Measurements from ENCODE around the gene RNASET2. TPM values are rescaled to one million over a fixed set of nuclear protein-coding genes. Genes with fewer than 3 reads are reported as not detected.
"Not testable (repeated sequence)": the region's sequence is repeated elsewhere in the genome, so short reads cannot be mapped to it uniquely, and the experiment has no call there.

RNASET2 gene
- total RNA-seq, 1 donor from 2014 or later: 146 TPM

DNA sequence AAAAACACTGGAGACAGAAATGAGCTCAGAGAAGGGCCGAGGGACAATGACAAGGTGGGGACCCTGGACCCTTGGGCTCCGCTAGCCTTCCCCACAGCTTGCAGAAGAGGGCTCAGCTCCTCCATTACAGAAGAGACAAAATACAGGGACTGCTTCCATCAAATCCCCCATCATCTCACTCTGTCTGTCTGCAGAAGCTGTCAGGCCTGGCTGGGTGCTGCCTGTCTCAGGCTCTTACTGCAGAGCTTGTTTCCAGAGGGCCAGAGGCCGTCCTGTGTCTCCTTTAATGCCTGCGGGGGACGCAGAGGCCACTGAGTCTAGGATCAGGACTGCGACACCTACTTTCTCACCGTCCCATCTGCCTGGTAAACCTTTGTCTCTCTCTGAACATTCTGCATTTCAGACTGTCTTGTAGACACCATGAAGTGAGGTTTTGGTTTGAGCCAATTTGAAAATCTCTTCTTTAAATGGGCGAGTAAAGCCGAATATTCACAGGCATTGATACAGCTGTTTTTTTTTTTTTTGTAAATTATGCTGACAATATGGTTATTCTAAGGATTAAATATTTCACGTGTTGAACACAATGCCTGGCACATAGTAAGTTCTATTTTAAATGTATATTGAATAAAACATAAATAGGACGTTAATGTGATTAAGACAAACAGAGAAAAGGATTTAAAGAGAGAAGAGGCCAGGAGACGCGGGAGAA is 28.3 kb downstream of the RNASET2 start:
- no peak for DNase-seq (ENCODE audit: low spot score)

DNA sequence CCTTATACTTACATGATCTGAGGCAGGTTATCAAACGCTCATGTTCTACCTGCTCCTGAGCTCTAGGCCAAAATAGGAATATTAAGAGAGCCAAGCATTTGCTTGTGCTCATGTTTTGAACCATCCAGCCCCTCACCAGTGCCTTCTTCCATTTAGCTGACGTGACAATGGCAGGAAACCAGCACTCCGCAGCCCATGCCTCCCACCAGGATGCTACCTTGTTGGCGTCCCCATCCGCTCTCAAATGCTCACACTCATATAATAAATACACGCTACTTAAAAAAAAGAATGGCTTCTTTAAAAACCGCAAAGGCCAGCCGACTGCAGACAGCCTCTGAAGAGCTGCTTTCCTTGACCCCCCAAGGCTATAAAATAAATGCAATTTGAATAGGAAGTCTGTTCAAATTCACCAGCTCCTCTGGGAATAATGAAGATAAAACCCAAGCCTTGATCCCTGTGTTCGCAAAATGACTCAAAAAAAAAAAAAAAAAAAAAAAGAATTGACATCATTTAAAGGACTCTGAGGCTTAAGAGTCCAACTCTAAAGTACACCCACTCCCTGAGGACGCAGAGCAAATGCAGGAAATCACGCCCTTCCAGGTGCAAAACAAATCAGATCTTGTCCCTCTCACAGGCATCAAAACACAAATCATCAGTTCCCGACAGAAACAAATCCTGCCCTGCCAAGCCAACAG is 29.0 kb downstream of the RNASET2 start:
- DNase-seq (ENCODE audit: low spot score): no peak

DNA sequence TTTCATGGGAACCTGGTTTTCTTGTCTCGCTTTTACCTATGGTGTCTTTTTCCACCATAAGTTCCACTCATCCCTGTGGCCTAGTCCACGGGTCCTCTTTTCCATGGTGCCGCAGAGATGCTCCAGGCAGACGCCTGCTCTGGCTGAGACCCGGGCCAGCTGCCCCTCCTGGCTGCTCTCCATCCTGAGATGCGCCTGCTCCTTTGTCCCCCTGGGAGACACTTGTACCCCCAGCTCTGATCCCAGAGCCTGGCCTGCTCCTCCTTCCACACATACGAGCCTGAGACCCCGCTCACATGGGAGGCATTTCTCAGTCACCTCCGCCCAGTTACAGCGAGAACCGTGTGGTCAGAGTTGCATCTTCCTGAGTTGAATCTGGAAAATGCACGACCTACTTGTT is 29.6 kb downstream of the RNASET2 start:
- no peak for DNase-seq (ENCODE audit: low spot score)

DNA sequence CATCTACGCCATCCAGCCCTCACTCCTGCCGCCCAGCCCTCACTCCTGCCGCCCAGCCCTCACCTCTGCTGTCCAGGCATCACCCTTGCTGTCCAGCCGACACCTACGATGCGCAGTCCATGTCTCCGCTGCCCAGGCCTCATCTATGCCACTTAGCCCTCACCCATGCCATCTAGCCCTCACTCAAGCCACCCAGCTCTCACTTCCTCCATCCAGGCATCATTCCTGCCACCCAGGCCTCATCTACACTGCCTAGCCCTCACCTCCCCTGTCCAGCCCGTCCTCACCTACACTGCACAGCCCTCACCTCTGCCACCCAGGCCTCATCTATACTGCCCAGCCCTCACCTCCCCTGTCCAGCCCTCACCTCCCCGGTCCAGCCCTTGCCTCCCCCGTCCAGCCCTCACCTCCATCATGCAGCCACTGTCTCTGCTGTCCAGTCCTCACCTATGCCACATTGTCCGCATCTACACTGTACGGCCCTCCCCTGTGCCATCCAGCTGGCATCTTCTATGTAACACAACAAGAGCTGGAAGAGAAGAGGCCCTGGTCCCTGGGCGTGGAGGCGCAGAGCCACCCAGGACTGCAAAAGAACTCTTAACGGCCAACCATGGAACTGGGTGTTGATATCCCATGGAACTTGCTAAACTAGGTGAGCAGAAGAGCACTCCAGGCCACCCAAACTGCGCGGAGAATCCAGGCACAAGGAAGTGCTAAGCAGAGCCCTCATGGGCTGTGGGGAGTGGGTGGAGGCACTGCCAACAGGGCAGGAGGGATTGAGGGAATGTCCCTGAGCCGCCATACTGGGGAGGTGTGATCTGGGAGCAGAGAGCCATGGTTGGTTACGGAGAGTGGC is 31.0 kb downstream of the RNASET2 start:
- DNase-seq (ENCODE audit: low spot score): no peak

DNA sequence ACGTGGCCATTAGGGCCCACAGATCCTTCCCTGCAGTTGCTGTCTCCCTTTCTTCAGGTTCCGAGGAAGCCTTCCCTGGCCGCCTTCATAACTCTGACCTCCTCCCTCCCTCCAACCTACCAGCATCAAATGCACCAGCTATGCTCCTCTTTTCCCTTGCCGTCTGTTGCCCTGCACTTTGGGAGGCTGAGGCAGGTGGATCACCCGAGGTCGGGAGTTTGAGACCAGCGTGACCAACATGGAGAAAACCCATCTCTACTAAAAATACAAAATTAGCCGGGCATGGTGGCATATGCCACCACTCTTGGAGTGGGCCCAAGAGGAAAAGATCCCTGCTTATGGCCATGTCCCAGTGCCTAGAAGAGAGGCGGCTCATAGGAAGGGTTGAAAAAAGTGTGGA is 31.8 kb downstream of the RNASET2 start:
- no peak for DNase-seq (ENCODE audit: low spot score)

DNA sequence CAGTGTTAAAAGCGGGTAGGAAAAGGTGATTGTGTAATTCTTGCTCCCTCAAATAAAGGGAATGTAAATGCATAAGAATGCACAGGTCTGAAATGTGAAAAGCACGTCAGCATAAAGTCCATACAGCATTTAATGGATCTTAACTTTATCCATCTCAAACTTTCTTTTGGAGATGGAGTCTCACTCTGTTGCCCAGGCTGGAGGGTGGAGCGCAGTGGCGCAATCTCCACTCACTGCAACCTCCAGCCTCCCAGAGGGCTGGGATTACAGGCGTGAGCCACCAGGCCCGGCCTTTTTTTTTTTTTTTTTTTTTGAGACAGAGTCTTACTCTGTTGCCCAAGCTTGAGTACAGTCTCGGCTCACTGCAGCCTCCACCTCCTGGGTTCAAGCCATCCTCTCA is 33.4 kb downstream of the RNASET2 start:
- no peak for DNase-seq (ENCODE audit: low spot score)

DNA sequence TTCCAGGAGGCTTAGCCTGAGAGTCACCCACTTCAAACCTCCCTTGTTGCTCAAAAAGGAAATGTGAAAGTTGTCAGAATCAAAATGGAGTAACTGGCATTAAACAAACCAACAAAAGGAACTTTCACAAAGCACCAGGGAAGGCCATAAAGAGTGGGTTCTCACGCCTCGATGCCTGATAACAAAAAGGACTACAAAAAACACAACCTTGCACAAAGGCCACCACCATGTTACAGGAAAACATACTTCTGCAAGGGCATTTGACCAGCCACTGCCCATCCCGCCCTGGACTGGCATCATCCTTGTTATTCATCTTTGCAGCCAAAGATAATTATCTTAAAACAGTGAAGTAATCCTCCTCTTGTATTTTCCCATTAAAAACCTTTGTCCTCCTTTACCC is 34.8 kb downstream of the RNASET2 start:
- DNase-seq (ENCODE audit: low spot score): no peak

DNA sequence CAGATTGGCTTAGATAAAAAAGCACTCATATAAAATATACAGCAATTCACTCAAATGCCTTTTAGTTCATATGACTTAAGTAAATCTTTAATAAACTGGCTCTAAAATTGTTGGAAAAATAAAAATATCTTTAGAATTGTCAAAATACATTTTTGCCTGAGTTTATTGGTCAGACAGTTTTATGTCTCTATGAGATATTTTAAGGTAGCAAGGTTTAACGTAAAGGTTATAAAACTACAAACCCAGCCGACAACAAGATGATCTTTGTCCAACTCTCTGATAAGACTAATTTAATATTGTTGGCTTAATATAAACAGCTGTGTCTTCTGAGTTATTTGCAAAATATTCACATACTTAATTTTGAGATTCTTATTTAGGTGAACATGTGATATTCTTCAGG is 39.5 kb downstream of the RNASET2 start:
- no peak for DNase-seq (ENCODE audit: low spot score)

DNA sequence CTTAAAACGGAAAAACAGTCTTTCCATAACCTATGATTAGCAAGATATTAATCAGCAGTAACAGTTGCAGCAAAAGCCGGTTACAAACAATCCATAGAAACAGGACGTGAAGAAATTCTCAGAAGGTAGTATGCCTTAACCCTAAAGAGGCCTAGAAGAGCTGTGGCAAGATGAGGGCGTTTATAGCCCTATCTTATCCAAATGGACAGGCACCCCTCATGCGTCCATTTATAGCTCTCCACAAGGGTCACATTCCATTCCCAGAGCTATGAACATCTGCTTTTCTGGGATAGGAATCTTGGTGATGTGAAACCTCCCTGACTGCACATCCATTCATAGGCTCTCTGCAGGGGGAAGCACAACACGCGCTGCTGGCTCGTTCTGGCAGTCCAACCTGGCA is 40.9 kb downstream of the RNASET2 start:
- DNase-seq (ENCODE audit: low spot score): not testable (repeated sequence)

DNA sequence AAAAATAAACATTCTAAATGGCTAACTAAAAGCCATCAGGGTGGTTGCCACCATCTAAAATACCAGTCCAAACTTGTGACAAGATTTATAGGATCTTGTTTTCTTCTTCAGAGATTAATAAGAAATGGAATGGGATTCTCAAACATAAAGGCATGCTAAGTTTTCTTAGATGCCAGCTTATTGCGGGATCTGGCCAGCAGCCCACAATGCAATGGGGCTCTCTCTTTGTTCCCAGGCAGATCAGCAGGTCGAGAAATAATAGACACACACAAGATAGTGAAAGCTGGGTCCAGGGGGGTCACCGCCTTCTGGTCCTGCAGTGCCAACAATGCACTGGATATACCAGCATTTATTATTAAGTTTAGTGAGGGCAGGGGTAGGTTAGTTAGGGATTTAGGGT is 41.4 kb downstream of the RNASET2 start:
- not testable (repeated sequence) for DNase-seq (ENCODE audit: low spot score)

DNA sequence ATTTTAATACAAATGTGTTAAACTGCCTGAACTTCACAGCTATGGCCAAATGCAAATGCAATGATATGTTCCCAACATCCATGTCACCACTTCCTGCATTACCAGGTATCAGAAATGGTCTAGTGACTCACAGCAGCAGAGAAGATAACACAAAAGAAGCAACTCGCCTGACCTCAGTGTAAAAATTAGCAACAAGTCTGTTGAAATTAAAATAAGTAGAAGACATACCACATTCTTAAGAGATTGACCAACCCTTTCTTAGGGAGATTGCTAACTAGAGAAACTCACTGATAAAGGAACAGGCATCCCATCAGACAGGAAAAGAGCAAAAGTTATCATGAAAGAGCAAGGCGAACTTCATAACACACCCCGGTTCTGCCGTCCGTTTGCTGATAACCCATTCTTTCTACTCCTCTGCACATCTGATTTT is 45.1 kb downstream of the RNASET2 start:
- DNase-seq (ENCODE audit: low spot score): no peak

DNA sequence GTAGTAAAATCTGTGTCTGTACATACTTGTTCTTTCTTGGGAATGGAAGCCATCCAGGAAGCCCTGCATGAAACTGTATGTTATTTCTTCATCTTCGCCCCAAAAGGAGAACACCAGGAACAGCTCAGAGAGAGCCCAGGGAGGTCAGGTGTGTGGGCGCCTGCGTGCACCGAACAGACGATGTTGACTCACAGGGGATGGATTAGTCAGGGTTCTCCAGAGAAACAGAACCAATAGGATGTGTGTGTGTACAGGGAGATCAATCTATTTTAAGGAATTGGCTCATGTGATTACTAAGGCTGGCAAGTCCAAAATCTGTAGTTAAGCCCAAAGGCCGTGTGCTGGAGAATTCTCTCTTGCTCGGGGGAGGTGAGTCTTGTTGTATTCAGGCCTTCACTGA is 45.7 kb downstream of the RNASET2 start:
- no peak for DNase-seq (ENCODE audit: low spot score)

DNA sequence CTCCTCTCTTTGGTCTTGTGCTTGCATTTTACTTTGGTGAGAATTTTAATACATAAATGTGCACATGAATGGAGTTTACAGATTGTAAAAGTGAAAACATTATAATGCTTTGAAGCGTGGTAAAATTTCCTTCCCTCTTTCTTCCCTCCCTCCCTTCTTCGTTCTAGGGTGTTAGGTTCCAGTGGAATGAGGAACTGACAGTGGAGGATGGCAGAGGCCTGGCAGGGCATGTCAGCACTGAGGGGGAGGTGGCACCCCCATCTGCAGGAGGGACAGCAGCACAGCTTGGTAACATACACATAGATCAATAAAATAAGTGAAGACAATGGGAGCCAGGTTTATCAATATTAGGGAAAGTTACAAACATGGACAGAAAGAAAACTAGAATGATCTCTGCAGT is 47.5 kb downstream of the RNASET2 start:
- DNase-seq (ENCODE audit: low spot score): no peak

DNA sequence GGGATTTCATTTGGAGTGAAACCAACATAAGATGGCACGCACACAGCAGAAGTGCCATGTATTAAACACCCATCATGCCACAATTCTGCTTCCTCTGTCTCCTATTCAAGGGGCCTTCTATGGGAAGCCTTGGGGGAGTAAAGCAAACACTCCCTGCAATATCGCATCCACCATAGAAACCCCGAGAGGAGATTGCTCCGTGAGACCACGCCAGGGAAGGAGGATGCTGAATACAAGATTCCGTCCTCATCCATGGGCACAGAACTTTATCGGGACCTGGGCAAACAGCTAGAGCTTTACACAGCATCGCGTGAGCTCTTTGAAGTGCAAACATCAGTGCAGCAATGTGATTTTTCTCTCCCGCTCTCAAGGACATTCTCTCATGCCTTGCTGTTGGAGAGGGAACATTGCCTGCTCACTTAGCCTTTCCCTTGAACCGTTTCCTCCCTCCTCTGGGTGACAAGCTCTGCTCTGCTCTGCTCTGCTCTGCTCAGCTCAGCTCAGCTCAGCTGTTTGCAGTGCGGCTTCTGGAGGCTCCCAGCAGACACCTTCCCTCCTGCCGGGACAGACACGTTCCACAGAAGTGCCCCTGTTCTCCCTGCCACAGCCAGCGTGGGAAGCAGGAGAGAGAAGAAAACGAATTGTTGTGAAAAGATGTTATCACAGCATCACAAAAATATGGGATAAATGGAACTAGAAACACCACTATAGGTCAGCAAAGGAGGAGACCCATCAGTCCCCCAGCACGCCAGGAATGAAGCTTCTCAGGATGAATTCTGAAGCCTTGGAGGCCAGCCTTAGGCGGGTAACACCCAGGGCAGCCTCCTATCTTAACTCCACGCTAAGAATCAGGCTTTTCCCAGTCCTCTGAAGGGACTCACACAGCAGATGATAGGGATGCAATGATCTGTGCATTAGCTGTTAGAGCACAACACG is 48.2 kb downstream of the RNASET2 start:
- no peak for DNase-seq (ENCODE audit: low spot score)

DNA sequence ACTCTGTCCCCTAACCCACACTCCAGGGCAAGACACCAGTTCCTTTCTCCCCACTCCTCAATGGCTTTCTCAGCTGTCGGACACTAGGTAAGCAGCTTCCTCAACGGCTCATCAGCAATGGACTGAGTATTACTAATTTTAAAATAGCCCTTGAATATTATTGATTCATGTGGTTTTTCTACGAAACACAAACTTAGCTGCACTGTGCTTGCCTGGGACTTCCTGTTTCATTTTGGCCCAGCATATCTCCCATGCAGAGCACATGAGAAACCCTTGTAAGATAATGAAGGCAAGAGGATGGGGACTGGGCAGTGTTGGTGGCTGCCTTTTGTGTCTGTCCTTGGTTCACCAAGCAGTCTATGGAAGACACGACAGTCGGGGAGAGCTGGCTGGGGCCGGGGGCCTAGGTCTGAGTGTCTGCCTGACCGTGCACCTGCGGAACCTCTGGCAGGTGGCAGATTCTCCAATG is 48.9 kb downstream of the RNASET2 start:
- no peak for DNase-seq (ENCODE audit: low spot score)

DNA sequence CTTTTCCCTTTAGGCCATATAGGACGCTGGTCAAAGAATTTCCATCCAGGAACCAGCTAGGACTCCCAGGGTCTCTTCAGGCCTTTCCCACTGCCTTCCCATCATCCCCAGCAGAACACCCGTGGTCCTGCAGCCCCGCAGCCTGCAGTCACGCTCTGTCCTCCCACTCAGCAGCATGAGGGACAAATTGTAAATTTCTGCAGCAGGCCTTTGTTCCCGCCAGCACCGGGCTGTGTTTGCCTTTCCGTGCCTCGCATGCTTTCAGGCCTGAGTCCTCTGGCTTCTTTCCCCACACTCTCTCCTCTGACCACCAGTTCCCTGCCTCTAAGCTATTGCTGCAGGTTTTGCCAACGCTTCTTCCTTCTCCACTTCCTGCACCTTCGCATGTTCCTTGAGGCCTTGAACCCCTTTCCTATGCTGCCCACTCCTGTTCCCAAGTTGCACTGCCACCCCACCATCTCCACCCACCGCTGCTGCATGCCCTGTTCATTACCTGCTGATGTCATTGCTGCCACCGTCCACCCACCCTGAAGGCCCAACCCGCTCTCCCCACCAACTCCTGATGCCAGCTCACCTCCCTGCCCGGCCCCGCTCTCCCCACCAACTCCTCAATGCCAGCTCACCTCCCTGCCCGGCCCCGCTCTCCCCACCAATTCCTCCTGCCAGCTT is 49.8 kb downstream of the RNASET2 start:
- DNase-seq (ENCODE audit: low spot score): no peak

DNA sequence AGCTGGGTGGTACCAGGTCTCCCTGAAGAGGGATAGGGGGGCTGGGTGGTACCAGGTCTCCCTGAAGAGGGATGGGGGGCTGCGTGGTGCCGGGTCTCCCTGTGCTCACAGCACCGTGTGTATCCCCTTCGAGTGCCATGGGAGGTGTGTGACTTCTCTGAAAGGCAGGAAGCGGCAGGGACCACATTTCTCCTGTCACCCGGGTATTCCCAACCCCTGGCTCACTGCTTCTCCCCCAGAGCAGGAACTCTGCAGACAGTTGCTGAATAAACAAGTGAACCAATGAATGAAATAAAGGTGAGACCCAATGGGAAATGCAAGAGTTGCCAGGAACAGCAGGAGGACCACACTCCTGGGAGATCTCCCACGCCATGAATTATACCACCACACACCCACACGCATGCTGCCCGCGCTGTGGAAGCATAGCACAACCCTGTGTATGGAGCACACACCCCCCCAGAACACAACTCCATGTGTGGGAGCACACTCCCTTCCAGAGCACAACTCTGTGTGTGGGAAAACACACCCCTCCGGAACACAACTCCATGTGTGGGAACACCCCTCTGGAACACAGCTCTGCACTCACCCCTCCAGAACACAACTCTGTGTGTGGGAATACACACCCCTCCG is 50.7 kb downstream of the RNASET2 start:
- no peak for DNase-seq (ENCODE audit: low spot score)

DNA sequence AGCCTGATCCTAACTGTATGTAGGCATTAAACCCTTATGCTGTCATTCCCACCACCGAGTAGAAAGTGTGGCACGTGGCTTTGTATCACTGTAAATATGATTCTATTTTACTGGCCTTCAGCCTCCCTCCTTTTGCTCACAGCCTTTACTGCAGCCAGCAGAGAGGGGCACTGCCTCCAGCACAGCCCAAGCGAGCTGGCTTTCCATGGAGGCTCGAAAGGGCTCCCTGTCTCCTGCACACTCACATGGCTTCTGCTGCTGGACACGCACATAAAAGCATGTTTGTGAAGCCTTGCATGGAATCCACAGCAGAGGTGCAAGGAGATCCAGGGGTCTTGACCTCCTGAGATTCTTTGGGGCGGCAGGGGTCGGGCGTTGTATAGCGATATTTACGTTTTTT is 51.3 kb downstream of the RNASET2 start:
- DNase-seq (ENCODE audit: low spot score): no peak

DNA sequence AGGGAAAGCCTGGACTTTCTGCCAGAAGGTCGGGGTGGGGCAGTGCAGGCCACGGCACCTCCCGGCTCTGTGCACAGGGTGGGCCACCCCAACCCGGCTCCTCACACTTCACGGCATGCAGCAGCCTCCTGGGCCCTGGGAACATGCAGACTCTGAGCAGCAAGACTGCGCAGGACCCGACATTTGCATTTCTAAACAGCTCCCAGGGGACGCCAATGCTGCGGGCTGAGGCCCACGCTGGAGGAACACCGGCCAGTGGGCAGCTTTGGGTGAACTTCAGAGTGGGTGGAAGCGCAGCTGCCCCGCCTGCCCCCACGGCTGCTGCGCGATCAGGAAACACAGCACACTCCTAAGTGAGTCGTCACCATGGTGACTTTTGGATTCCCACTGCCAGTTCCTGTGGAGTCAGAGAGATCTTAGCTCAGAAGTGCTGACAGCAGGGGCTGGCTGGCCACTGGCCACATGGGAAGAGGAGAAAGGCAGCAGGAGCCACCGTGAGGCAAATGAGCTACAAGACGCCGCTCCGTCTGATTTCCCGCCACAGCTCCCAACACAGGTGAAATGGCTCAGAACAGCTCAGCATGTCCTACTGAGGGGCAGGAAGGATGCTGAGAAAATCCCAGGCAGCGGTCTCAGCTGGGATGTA is 52.1 kb downstream of the RNASET2 start:
- DNase-seq (ENCODE audit: low spot score): no peak

DNA sequence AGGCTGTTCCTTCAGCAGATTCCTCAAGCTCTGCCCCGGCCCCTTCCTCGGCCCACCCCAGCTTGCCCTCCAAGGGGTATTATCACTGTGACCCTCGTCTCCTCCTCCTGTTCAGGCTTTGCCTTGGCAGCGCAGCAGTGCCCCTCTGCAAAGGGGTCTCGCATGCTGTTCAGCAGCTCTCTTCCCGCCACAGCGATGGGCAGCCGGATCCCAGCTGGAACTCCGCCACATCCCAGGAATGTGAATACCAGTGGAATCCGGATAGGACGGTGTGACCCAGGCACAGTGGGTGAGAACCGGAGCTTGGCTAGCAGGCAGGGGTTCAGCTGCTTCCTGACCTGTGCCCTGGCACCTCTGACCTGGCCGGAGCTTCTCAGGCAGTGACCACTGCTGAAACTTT is 52.9 kb downstream of the RNASET2 start:
- no peak for DNase-seq (ENCODE audit: low spot score)

Data from mucosa of gallbladder (tissue), 1 donor.